ENCODE measurements around the gene WWOX.

DNA sequence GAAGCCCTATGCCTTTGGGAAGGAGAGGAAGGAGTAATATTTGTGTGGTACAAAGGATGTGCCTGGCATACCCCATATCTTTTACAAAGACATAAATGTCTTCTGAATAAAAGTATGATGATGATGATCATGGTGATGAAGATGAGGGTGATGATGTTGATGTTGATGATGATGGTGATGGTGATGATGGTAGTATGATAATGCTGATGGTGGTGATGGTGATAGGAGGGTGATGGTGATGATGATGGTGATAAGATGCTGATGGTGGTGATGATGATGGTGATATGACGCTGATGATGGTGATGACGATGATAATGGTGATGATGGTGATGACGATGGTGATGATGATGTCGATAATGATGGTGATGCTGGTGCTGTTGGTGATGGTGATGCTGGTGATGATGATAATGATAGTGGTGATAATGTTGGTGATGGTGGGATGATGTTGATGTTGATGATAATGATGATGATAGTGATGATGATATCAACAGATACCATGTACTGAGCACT is 684.2 kb downstream of the WWOX start:
- TF ChIP-seq POLR2AphosphoS5 (IDR thresholded peaks at IDR 0.05; ENCODE audit: low read depth, low read length) = no peak
- TF ChIP-seq ZNF274 (IDR thresholded peaks at IDR 0.05; ENCODE audit: borderline replicate concordance, extremely low read depth, low read length) = no peak
- TF ChIP-seq, protein P1, sequence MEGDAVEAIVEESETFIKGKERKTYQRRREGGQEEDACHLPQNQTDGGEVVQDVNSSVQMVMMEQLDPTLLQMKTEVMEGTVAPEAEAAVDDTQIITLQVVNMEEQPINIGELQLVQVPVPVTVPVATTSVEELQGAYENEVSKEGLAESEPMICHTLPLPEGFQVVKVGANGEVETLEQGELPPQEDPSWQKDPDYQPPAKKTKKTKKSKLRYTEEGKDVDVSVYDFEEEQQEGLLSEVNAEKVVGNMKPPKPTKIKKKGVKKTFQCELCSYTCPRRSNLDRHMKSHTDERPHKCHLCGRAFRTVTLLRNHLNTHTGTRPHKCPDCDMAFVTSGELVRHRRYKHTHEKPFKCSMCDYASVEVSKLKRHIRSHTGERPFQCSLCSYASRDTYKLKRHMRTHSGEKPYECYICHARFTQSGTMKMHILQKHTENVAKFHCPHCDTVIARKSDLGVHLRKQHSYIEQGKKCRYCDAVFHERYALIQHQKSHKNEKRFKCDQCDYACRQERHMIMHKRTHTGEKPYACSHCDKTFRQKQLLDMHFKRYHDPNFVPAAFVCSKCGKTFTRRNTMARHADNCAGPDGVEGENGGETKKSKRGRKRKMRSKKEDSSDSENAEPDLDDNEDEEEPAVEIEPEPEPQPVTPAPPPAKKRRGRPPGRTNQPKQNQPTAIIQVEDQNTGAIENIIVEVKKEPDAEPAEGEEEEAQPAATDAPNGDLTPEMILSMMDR (IDR thresholded peaks at IDR 0.05; ENCODE audit: control extremely low read depth in 1 of 3, insufficient read depth in 1 of 3, low read depth in 1 of 3, low read length in 3 of 3) = no peak
- no peak for TF ChIP-seq EP300 (IDR thresholded peaks at IDR 0.05; ENCODE audit: borderline replicate concordance in 1 of 2, low read depth in 2 of 2, low read length in 2 of 2)
- TF ChIP-seq RAD21 (IDR thresholded peaks at IDR 0.05 in 1 of 2, conservative IDR thresholded peaks at IDR 0.05 in 1 of 2; ENCODE audit: low read depth in 2 of 2, low read length in 2 of 2) = no peak
- TF ChIP-seq, protein P2, sequence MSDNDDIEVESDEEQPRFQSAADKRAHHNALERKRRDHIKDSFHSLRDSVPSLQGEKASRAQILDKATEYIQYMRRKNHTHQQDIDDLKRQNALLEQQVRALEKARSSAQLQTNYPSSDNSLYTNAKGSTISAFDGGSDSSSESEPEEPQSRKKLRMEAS (IDR thresholded peaks at IDR 0.05) = no peak

Data from H1 (cell line).